Activated CD8-positive, alpha-beta T cell treated with anti-CD3 and anti-CD28 coated beads, Interleukin-2, amount 10 ng/mL, durations not matched to agents 7 days and 5 days (primary cell): ENCODE measurements around the gene SERPINA6. TPM values are rescaled to one million over a fixed set of nuclear protein-coding genes. Genes with fewer than 3 reads are reported as not detected.

ENCODE experiments used
- ATAC-seq: fragments of 150-1000 bp; cut with Tn5 transposase; one replicate; pipeline ENCODE4 v1.10.0; 2021; ENCODE audit warnings: moderate library complexity
- CTCF ChIA-PET: fragments of 350-600 bp; sonication (Branson Sonifier 250); formaldehyde crosslinking; loops from one replicate; lab custom pipeline; 2021; ENCODE audit warnings: antibody characterized with exemption; lab: Charles Lee
- POLR2A ChIA-PET: fragments of 350-600 bp; sonication (Branson Sonifier 250); formaldehyde crosslinking; loops from one replicate; lab custom pipeline; 2021; ENCODE audit warnings: antibody characterized with exemption; lab: Charles Lee
- DNase-seq: peaks from one replicate; pipeline ENCODE4 v3.0.0-alpha.2; 2020
- H3K27ac Mint-ChIP-seq: one replicate; pipeline ENCODE4 v1.8.0; 2021; ENCODE audit warnings: mild to moderate bottlenecking, mixed read lengths
- H3K27me3 Mint-ChIP-seq: one replicate; pipeline ENCODE4 v1.8.0; 2021; ENCODE audit warnings: low read depth, mixed read lengths
- H3K36me3 Mint-ChIP-seq: one replicate; pipeline ENCODE4 v1.8.0; 2021; ENCODE audit warnings: low read depth, mixed read lengths
- H3K4me1 Mint-ChIP-seq: one replicate; pipeline ENCODE4 v1.8.0; 2021; ENCODE audit warnings: low read depth, mixed read lengths
- H3K4me3 Mint-ChIP-seq: one replicate; pipeline ENCODE4 v1.8.0; 2021; ENCODE audit warnings: mild to moderate bottlenecking, mixed read lengths
- H3K9me3 Mint-ChIP-seq: one replicate; pipeline ENCODE4 v1.8.0; 2022; ENCODE audit warnings: mixed read lengths; ENCODE audit not compliant: insufficient read depth
- total RNA-seq, 2 experiments: library from RNA; stranded (reverse); gene quantifications; one replicate each; pipeline ENCODE4 v1.2.3, GENCODE V29; 2021

Gene SERPINA6
- total RNA-seq, 2 experiments from 2014 or later, result not detected

GRCh38 chr14:94332587-94332986 lies 9.5 kb upstream of the SERPINA6 start:
- Mint-ChIP-seq H3K9me3 (no peaks in the 10 kb centered on the region), H3K4me1 (no peaks in the 10 kb centered on the region), H3K27me3 (peaks cover 18% of the 10 kb centered on the region), H3K36me3 (no peaks in the 10 kb centered on the region), H3K4me3 (no peak overlapping the region), H3K27ac (no peak overlapping the region)
- POLR2A ChIA-PET, result no interaction called here
- ATAC-seq (no peak), DNase-seq (no peak)
- CTCF ChIA-PET, result no interaction called here

- no peaks in the 10 kb centered on the region for H3K4me1 Mint-ChIP-seq
- POLR2A ChIA-PET, result no interaction called here
- H3K4me3 Mint-ChIP-seq, result no peak overlapping the region
- ATAC-seq (no peak), DNase-seq (no peak)
- peaks cover 18% of the 10 kb centered on the region for H3K27me3 Mint-ChIP-seq
- CTCF ChIA-PET, result no interaction called here
- H3K27ac Mint-ChIP-seq, result no peak overlapping the region
- H3K9me3 Mint-ChIP-seq, result no peaks in the 10 kb centered on the region
- no peaks in the 10 kb centered on the region for H3K36me3 Mint-ChIP-seq
Measured at GRCh38 chr14:94332063-94332583, 9.0 kb upstream of the SERPINA6 start.

- CTCF ChIA-PET, result no interaction called here
- Mint-ChIP-seq H3K27me3 (peaks cover 18% of the 10 kb centered on the region), H3K9me3 (no peaks in the 10 kb centered on the region), H3K4me1 (no peaks in the 10 kb centered on the region), H3K4me3 (no peak overlapping the region), H3K27ac (no peak overlapping the region), H3K36me3 (no peaks in the 10 kb centered on the region)
- POLR2A ChIA-PET, result no interaction called here
- DNase-seq (no peak), ATAC-seq (no peak)
Measured at GRCh38 chr14:94331462-94331861, 8.3 kb upstream of the SERPINA6 start.

GRCh38 chr14:94330857-94331256 lies 7.7 kb upstream of the SERPINA6 start:
- H3K9me3 Mint-ChIP-seq, result no peaks in the 10 kb centered on the region
- ChIA-PET POLR2A (no interaction called here), CTCF (no interaction called here)
- H3K27ac Mint-ChIP-seq, result no peak overlapping the region
- DNase-seq (no peak), ATAC-seq (no peak)
- H3K4me1 Mint-ChIP-seq, result no peaks in the 10 kb centered on the region
- no peak overlapping the region for H3K4me3 Mint-ChIP-seq
- H3K36me3 Mint-ChIP-seq, result no peaks in the 10 kb centered on the region
- peaks cover 18% of the 10 kb centered on the region for H3K27me3 Mint-ChIP-seq

GRCh38 chr14:94330432-94330831 lies 7.3 kb upstream of the SERPINA6 start:
- POLR2A ChIA-PET, result interaction anchor here (0.6 kb wide), 2 partner anchors 201 to 247 kb away, joined by 3 read pairs; partner anchors contain the start of gene IFI27L2
- H3K36me3 Mint-ChIP-seq, result no peaks in the 10 kb centered on the region
- H3K9me3 Mint-ChIP-seq, result no peaks in the 10 kb centered on the region
- DNase-seq, result no peak
- no peak for ATAC-seq
- CTCF ChIA-PET, result interaction anchor here (0.6 kb wide), 1 partner anchor 140 kb away, joined by 4 read pairs; no protein-coding TSS in a partner anchor
- no peak overlapping the region for H3K4me3 Mint-ChIP-seq
- peaks cover 16% of the 10 kb centered on the region for H3K27me3 Mint-ChIP-seq
- no peaks in the 10 kb centered on the region for H3K4me1 Mint-ChIP-seq
- H3K27ac Mint-ChIP-seq, result no peak overlapping the region

- Mint-ChIP-seq H3K9me3 (no peaks in the 10 kb centered on the region), H3K27ac (no peak overlapping the region), H3K4me3 (no peak overlapping the region), H3K36me3 (no peaks in the 10 kb centered on the region), H3K27me3 (peaks cover 13% of the 10 kb centered on the region), H3K4me1 (no peaks in the 10 kb centered on the region)
- ChIA-PET POLR2A (no interaction called here), CTCF (interaction anchor here (0.6 to 1.2 kb wide), 2 partner anchors 139 to 156 kb away, joined by 3 to 4 read pairs; no protein-coding TSS in a partner anchor)
- DNase-seq (no peak), ATAC-seq (no peak)
Measured at GRCh38 chr14:94329857-94330256, 6.7 kb upstream of the SERPINA6 start.

GRCh38 chr14:94328196-94328595 lies 5.1 kb upstream of the SERPINA6 start:
- DNase-seq (no peak), ATAC-seq (no peak)
- no peak overlapping the region for H3K4me3 Mint-ChIP-seq
- H3K27ac Mint-ChIP-seq, result no peak overlapping the region
- CTCF ChIA-PET, result no interaction called here
- no peaks in the 10 kb centered on the region for H3K4me1 Mint-ChIP-seq
- H3K9me3 Mint-ChIP-seq, result no peaks in the 10 kb centered on the region
- POLR2A ChIA-PET, result no interaction called here
- peaks cover 7% of the 10 kb centered on the region for H3K27me3 Mint-ChIP-seq
- H3K36me3 Mint-ChIP-seq, result no peaks in the 10 kb centered on the region

GRCh38 chr14:94321421-94322271 lies 1.5 kb downstream of the SERPINA6 start:
- Mint-ChIP-seq H3K27me3 (peaks cover 2% of the 10 kb centered on the region), H3K4me3 (no peak overlapping the region), H3K36me3 (no peaks in the 10 kb centered on the region), H3K27ac (no peak overlapping the region), H3K9me3 (no peaks in the 10 kb centered on the region), H3K4me1 (no peaks in the 10 kb centered on the region)
- DNase-seq (no peak), ATAC-seq (no peak)
- ChIA-PET CTCF (no interaction called here), POLR2A (no interaction called here)

GRCh38 chr14:94320243-94320642 lies 2.9 kb downstream of the SERPINA6 start:
- Mint-ChIP-seq H3K27me3 (peaks cover 2% of the 10 kb centered on the region), H3K9me3 (no peaks in the 10 kb centered on the region), H3K4me3 (no peak overlapping the region), H3K27ac (no peak overlapping the region), H3K4me1 (no peaks in the 10 kb centered on the region), H3K36me3 (no peaks in the 10 kb centered on the region)
- ATAC-seq (no peak), DNase-seq (no peak)
- ChIA-PET CTCF (no interaction called here), POLR2A (no interaction called here)

GRCh38 chr14:94317259-94317658 lies 5.9 kb downstream of the SERPINA6 start:
- ATAC-seq (no peak), DNase-seq (no peak)
- ChIA-PET CTCF (no interaction called here), POLR2A (no interaction called here)
- Mint-ChIP-seq H3K27me3 (peaks cover 2% of the 10 kb centered on the region), H3K4me3 (no peak overlapping the region), H3K36me3 (no peaks in the 10 kb centered on the region), H3K4me1 (no peaks in the 10 kb centered on the region), H3K9me3 (no peaks in the 10 kb centered on the region), H3K27ac (no peak overlapping the region)

GRCh38 chr14:94316692-94317091 lies 6.4 kb downstream of the SERPINA6 start:
- no peak for DNase-seq
- Mint-ChIP-seq H3K27me3 (peaks cover 2% of the 10 kb centered on the region), H3K9me3 (no peaks in the 10 kb centered on the region), H3K36me3 (no peaks in the 10 kb centered on the region), H3K4me3 (no peak overlapping the region), H3K4me1 (no peaks in the 10 kb centered on the region), H3K27ac (no peak overlapping the region)
- POLR2A ChIA-PET, result no interaction called here
- ATAC-seq, result no peak
- CTCF ChIA-PET, result no interaction called here

GRCh38 chr14:94314890-94315289 lies 8.2 kb downstream of the SERPINA6 start:
- H3K27ac Mint-ChIP-seq, result no peak overlapping the region
- DNase-seq, result no peak
- peaks cover 2% of the 10 kb centered on the region for H3K27me3 Mint-ChIP-seq
- ChIA-PET CTCF (no interaction called here), POLR2A (no interaction called here)
- no peak for ATAC-seq
- H3K4me1 Mint-ChIP-seq, result no peaks in the 10 kb centered on the region
- no peak overlapping the region for H3K4me3 Mint-ChIP-seq
- H3K36me3 Mint-ChIP-seq, result no peaks in the 10 kb centered on the region
- H3K9me3 Mint-ChIP-seq, result no peaks in the 10 kb centered on the region
